GM18873 (cell line): ENCODE data around the gene TAF4.

ENCODE experiments used
- ATAC-seq: cut with Tn5 transposase; IDR thresholded peaks from one replicate; pipeline ENCODE4 v1.9.1; 2021; ENCODE audit warnings: mild to moderate bottlenecking, moderate library complexity, moderate number of reproducible peaks; ENCODE audit not compliant: unreplicated experiment, low FRiP score

Gene TAF4

GRCh38 chr20:62022575-62023139, 43.0 kb downstream of the TAF4 start:
- ATAC-seq: no peak

- ATAC-seq: no peak
Observed at GRCh38 chr20:62021793-62022385, 43.8 kb downstream of the TAF4 start.

GRCh38 chr20:62020935-62021701, 44.6 kb downstream of the TAF4 start:
- no peak for ATAC-seq

- no peak for ATAC-seq
Observed at GRCh38 chr20:62019881-62020492, 45.7 kb downstream of the TAF4 start.

GRCh38 chr20:62019144-62019805, 46.4 kb downstream of the TAF4 start:
- ATAC-seq: no peak

- ATAC-seq: no peak
Observed at GRCh38 chr20:62018437-62019143, 47.1 kb downstream of the TAF4 start.

- ATAC-seq: no peak
Observed at GRCh38 chr20:62015540-62016288, 50.0 kb downstream of the TAF4 start.

GRCh38 chr20:62014889-62015537, 50.7 kb downstream of the TAF4 start:
- no peak for ATAC-seq

- ATAC-seq: no peak
Observed at GRCh38 chr20:62014488-62014775, 51.2 kb downstream of the TAF4 start.

- no peak for ATAC-seq
Observed at GRCh38 chr20:62012631-62013030, 53.0 kb downstream of the TAF4 start.

- ATAC-seq: no peak
Observed at GRCh38 chr20:62011938-62012534, 53.6 kb downstream of the TAF4 start.

- no peak for ATAC-seq
Observed at GRCh38 chr20:62011403-62011790, 54.3 kb downstream of the TAF4 start.

- no peak for ATAC-seq
Observed at GRCh38 chr20:62010551-62011402, 54.9 kb downstream of the TAF4 start.

GRCh38 chr20:62009869-62010445, 55.7 kb downstream of the TAF4 start:
- ATAC-seq: no peak

- no peak for ATAC-seq
Observed at GRCh38 chr20:62009322-62009721, 56.4 kb downstream of the TAF4 start.

- ATAC-seq: no peak
Observed at GRCh38 chr20:62008643-62009183, 57.0 kb downstream of the TAF4 start.

- no peak for ATAC-seq
Observed at GRCh38 chr20:62007127-62007647, 58.5 kb downstream of the TAF4 start.
